Retinal pigment epithelial cell (primary cell): Measurements from ENCODE around the gene C1QC.

ENCODE experiments used
- DNase-seq: peaks from one replicate; pipeline ENCODE4 v3.0.0-alpha.2; 2010; ENCODE audit warnings: low read depth
- H3K4me3 ChIP-seq: 2 replicates; pipeline ENCODE4 v1.5.1; 2011; ENCODE audit warnings: mild to moderate bottlenecking, low read length, control low read depth, moderate library complexity
- CTCF ChIP-seq: conservative IDR thresholded peaks from 2 replicates; pipeline ENCODE4 v1.5.1; 2011; ENCODE audit warnings: low read depth, low read length, control low read depth, inconsistent platforms

C1QC gene

DNA sequence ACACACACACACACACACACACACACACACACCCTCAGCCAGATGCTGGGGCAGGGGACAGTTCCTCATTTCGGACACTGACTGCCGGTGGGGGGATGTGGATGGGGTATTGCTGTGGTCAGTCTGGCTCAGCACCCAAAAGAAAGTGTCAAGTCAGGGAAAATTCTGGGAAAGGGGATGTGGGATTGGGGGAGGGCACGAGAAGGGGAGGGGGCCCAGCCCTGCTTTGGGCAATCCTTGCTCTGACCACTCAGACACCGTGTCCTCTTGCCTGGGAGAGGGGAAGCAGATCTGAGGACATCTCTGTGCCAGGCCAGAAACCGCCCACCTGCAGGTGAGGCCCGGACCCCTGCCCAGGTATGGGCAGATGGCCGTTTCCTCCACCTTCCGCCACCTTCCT, at the start of gene C1QC:
Gene C1QC, plus strand, starts transcription at position 253 of the 400 bp plus-strand sequence. CDS start 391 bp downstream, outside the sequence.
- TF ChIP-seq CTCF: no peak
- no peak within 1 kb of the TSS for H3K4me3 ChIP-seq
- no peak for DNase-seq

- no peak for TF ChIP-seq CTCF
- DNase-seq: no peak
- H3K4me3 ChIP-seq: no peak overlapping the region
Observed at GRCh38 chr1:22594396-22594795, 49.0 kb upstream of the C1QC start.

GRCh38 chr1:22595108-22595507, 48.3 kb upstream of the C1QC start:
- no peak overlapping the region for H3K4me3 ChIP-seq
- TF ChIP-seq CTCF: no peak
- DNase-seq: no peak

DNA sequence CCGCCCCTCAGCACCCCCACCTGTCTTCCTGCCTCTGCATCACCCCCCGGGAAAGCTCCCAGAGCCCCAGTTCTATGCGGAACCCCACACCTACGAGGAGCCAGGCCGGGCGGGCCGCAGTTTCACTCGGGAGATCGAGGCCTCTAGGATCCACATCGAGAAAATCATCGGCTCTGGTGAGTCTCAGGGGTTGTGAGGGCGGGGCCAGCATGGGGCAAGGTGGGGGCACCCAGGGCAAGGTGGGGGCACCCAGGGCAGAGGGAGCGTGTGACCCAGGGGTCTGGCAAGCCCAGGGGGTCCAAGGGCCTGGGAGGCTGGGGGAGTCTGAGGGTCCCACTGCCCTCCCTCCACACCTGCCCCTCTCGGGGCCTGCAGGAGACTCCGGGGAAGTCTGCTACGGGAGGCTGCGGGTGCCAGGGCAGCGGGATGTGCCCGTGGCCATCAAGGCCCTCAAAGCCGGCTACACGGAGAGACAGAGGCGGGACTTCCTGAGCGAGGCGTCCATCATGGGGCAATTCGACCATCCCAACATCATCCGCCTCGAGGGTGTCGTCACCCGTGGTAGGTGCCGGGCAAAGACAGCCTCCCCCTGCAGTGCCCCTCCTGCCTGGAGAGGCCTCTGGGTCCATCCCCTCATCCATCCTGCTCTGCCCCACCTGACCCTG, 46.0 kb upstream of the C1QC start:
- no peak for TF ChIP-seq CTCF
- no peak overlapping the region for H3K4me3 ChIP-seq
- DNase-seq: no peak

- no peak overlapping the region for H3K4me3 ChIP-seq
- no peak for DNase-seq
- TF ChIP-seq CTCF: no peak
Observed at GRCh38 chr1:22597996-22598395, 45.4 kb upstream of the C1QC start.

GRCh38 chr1:22598736-22599135, 44.7 kb upstream of the C1QC start:
- no peak for DNase-seq
- TF ChIP-seq CTCF: no peak
- no peak overlapping the region for H3K4me3 ChIP-seq

DNA sequence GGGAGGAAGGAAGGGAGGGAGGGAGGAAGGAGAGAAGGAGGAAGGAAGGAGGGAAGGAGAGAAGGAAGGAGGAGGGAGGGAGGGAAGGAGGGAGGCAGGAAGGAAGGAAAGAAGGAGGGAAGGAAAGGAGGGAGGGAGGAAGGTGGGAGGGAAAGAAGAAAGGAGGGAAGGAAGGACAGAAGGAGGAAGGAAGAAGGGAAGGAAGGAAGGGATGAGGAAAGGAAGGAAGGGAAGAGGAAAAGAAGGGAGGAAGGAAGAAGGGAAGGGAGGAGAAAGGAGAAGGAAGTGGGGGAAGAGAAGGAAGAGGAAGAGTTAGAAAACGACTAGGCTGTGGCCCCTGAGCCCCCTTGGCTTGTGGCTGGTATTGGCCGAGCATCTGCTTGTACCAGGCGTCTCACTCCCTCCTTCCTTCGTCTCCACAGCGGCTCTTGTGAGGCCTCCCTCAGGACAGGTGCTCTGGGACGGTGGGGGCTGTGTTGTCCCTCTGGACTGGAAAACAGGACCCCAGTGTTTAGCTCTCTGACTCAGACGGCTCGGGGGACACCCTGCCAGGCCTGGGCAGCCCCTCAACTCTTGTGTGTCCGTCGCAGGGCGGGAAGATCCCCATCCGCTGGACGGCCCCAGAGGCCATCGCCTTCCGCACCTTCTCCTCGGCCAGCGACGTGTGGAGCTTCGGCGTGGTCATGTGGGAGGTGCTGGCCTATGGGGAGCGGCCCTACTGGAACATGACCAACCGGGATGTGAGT, 43.2 kb upstream of the C1QC start:
- no peak for TF ChIP-seq CTCF
- H3K4me3 ChIP-seq: no peak overlapping the region
- no peak for DNase-seq
